ENCODE results near the gene GABRG3.

GABRG3 gene

GRCh38 chr15:27480642-27481041 lies 509.7 kb downstream of the GABRG3 start:
- Histone ChIP-seq H3K4me1 (ENCODE audit: insufficient read depth, insufficient read length) (peaks cover 2% of the 10 kb centered on the region), H3K9me3 (ENCODE audit: insufficient read depth, low read length) (no peaks in the 10 kb centered on the region), H3K36me3 (ENCODE audit: insufficient read depth, insufficient read length, low read length) (no peaks in the 10 kb centered on the region), H3K27me3 (ENCODE audit: insufficient read depth, insufficient read length) (no peaks in the 10 kb centered on the region), H3K4me3 (ENCODE audit: insufficient read length, low read depth) (no peak overlapping the region), H3K9ac (ENCODE audit: insufficient read length, low read depth) (no peak overlapping the region)
- TF ChIP-seq SUZ12 (IDR thresholded peaks at IDR 0.05; ENCODE audit: extremely low read depth, insufficient read depth, insufficient read length) (no peak), ZNF274 (IDR thresholded peaks at IDR 0.05; ENCODE audit: low read depth, low read length) (no peak), YY1 (IDR thresholded peaks at IDR 0.05; ENCODE audit: insufficient read depth, insufficient read length) (no peak)
- DNase-seq (ENCODE audit: low read depth, low spot score): no peak

DNA sequence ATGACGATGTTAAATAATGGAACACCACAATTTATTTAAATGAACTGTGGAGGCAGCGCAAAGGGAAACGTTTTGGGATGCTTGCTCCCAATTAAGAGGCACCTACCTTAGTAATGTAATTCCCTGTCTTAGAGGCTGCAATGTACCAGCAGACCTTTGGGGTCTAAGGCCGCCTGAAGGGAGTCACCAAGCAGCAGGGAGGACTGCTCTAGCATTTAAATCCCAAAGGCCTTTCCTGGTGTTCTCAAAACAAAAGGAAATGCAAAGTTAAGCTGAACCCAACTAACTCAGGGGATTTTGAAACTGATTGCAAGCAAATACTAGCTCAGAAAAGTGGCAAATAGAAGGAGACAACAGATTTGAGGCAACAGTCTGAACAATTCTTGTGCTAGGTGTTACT lies 510.8 kb downstream of the GABRG3 start:
- peak; percentile 70 for DNase-seq (ENCODE audit: low read depth, low spot score)
- no peak overlapping the region for H3K4me3 ChIP-seq (ENCODE audit: insufficient read length, low read depth)
- no peaks in the 10 kb centered on the region for H3K36me3 ChIP-seq (ENCODE audit: insufficient read depth, insufficient read length, low read length)
- no peaks in the 10 kb centered on the region for H3K9me3 ChIP-seq (ENCODE audit: insufficient read depth, low read length)
- TF ChIP-seq ZNF274 (IDR thresholded peaks at IDR 0.05; ENCODE audit: low read depth, low read length): no peak
- TF ChIP-seq YY1 (IDR thresholded peaks at IDR 0.05; ENCODE audit: insufficient read depth, insufficient read length): no peak
- TF ChIP-seq SUZ12 (IDR thresholded peaks at IDR 0.05; ENCODE audit: extremely low read depth, insufficient read depth, insufficient read length): no peak
- peaks cover 2% of the 10 kb centered on the region for H3K4me1 ChIP-seq (ENCODE audit: insufficient read depth, insufficient read length)
- no peak overlapping the region for H3K9ac ChIP-seq (ENCODE audit: insufficient read length, low read depth)
- no peaks in the 10 kb centered on the region for H3K27me3 ChIP-seq (ENCODE audit: insufficient read depth, insufficient read length)

- Histone ChIP-seq H3K9ac (ENCODE audit: insufficient read length, low read depth) (no peak overlapping the region), H3K27me3 (ENCODE audit: insufficient read depth, insufficient read length) (no peaks in the 10 kb centered on the region), H3K9me3 (ENCODE audit: insufficient read depth, low read length) (no peaks in the 10 kb centered on the region), H3K4me1 (ENCODE audit: insufficient read depth, insufficient read length) (peaks cover 2% of the 10 kb centered on the region), H3K36me3 (ENCODE audit: insufficient read depth, insufficient read length, low read length) (no peaks in the 10 kb centered on the region), H3K4me3 (ENCODE audit: insufficient read length, low read depth) (no peak overlapping the region)
- TF ChIP-seq YY1 (IDR thresholded peaks at IDR 0.05; ENCODE audit: insufficient read depth, insufficient read length): no peak
- TF ChIP-seq ZNF274 (IDR thresholded peaks at IDR 0.05; ENCODE audit: low read depth, low read length): no peak
- no peak for TF ChIP-seq SUZ12 (IDR thresholded peaks at IDR 0.05; ENCODE audit: extremely low read depth, insufficient read depth, insufficient read length)
- no peak for DNase-seq (ENCODE audit: low read depth, low spot score)
Measured at GRCh38 chr15:27482287-27482686, 511.3 kb downstream of the GABRG3 start.

DNA sequence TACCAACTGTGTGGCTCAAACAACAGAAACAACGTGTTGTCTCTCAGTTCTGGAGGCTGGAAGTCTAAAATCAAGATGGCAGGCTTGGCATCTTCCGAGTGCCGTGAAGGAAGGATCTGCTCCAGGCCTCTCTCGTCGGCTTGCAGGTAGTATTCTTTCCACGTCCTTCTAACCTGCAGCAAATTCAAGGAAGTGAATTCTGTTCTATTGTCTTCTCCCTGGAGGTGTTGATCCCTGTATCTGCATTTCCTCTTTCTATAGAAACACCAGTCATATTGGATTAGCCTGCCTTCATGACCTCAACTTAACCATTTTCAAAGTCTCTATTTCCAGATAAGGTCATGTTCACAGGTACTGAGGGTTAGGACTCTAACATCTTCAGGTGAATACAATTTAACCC lies 512.1 kb downstream of the GABRG3 start:
- Histone ChIP-seq H3K36me3 (ENCODE audit: insufficient read depth, insufficient read length, low read length) (no peaks in the 10 kb centered on the region), H3K27me3 (ENCODE audit: insufficient read depth, insufficient read length) (no peaks in the 10 kb centered on the region), H3K4me3 (ENCODE audit: insufficient read length, low read depth) (no peak overlapping the region), H3K9me3 (ENCODE audit: insufficient read depth, low read length) (no peaks in the 10 kb centered on the region), H3K4me1 (ENCODE audit: insufficient read depth, insufficient read length) (peaks cover 2% of the 10 kb centered on the region), H3K9ac (ENCODE audit: insufficient read length, low read depth) (no peak overlapping the region)
- no peak for DNase-seq (ENCODE audit: low read depth, low spot score)
- TF ChIP-seq ZNF274 (IDR thresholded peaks at IDR 0.05; ENCODE audit: low read depth, low read length): no peak
- no peak for TF ChIP-seq YY1 (IDR thresholded peaks at IDR 0.05; ENCODE audit: insufficient read depth, insufficient read length)
- no peak for TF ChIP-seq SUZ12 (IDR thresholded peaks at IDR 0.05; ENCODE audit: extremely low read depth, insufficient read depth, insufficient read length)

DNA sequence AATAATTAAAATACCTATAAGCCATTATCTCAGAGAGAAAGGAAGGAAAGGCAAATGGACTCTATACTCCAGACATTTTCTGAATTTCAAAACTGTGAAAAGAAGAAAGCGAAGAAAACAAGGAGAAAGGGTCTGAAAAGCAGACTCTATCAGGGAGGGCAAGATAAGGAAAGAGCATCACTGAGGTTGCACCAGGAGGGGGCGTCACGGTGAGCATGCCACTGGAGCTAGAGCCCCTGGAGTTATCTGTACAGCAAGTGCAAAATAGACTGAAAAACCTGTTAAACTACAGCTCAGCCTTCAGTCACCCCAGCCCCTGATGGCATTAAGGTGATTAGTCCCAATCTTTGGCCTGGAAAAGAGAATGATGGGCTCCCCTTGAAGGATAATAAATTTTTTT lies 514.3 kb downstream of the GABRG3 start:
- no peak overlapping the region for H3K4me3 ChIP-seq (ENCODE audit: insufficient read length, low read depth)

DNA sequence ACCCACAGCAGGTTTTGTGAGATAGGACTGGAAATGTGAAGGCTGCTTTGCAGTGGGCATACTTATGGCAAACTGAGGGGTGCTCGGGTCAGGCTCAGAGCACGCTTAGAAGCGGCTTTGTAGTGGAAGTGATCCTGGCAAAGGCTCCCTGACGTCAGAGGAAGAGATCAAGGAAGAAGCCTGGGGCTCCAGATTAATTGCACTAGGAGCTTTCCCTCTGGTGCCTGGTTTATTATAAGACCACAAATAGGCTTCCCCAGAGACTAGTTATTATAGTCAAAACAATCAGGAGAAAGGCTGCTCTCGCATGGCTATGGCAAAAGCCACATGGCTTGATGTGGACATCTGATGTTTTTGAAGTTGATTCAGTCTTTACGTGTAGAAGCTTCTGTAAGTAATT lies 515.1 kb downstream of the GABRG3 start:
- no peaks in the 10 kb centered on the region for H3K9me3 ChIP-seq (ENCODE audit: insufficient read depth, low read length)
- DNase-seq (ENCODE audit: low read depth, low spot score): no peak
- no peak overlapping the region for H3K9ac ChIP-seq (ENCODE audit: insufficient read length, low read depth)
- H3K4me3 ChIP-seq (ENCODE audit: insufficient read length, low read depth): no peak overlapping the region
- H3K27me3 ChIP-seq (ENCODE audit: insufficient read depth, insufficient read length): no peaks in the 10 kb centered on the region
- no peaks in the 10 kb centered on the region for H3K36me3 ChIP-seq (ENCODE audit: insufficient read depth, insufficient read length, low read length)
- H3K4me1 ChIP-seq (ENCODE audit: insufficient read depth, insufficient read length): peaks cover 2% of the 10 kb centered on the region
- TF ChIP-seq SUZ12 (IDR thresholded peaks at IDR 0.05; ENCODE audit: extremely low read depth, insufficient read depth, insufficient read length) (no peak), YY1 (IDR thresholded peaks at IDR 0.05; ENCODE audit: insufficient read depth, insufficient read length) (no peak), ZNF274 (IDR thresholded peaks at IDR 0.05; ENCODE audit: low read depth, low read length) (no peak)

More for the DNA sequence above, 514.3 kb downstream of the GABRG3 start:
- H3K9me3 ChIP-seq (ENCODE audit: insufficient read depth, low read length): no peaks in the 10 kb centered on the region
- no peak for DNase-seq (ENCODE audit: low read depth, low spot score)
- H3K36me3 ChIP-seq (ENCODE audit: insufficient read depth, insufficient read length, low read length): no peaks in the 10 kb centered on the region
- no peak for TF ChIP-seq YY1 (IDR thresholded peaks at IDR 0.05; ENCODE audit: insufficient read depth, insufficient read length)
- TF ChIP-seq ZNF274 (IDR thresholded peaks at IDR 0.05; ENCODE audit: low read depth, low read length): no peak
- no peak for TF ChIP-seq SUZ12 (IDR thresholded peaks at IDR 0.05; ENCODE audit: extremely low read depth, insufficient read depth, insufficient read length)
- no peak overlapping the region for H3K9ac ChIP-seq (ENCODE audit: insufficient read length, low read depth)
- no peaks in the 10 kb centered on the region for H3K27me3 ChIP-seq (ENCODE audit: insufficient read depth, insufficient read length)
- H3K4me1 ChIP-seq (ENCODE audit: insufficient read depth, insufficient read length): peaks cover 2% of the 10 kb centered on the region

- Histone ChIP-seq H3K9ac (ENCODE audit: insufficient read length, low read depth) (no peak overlapping the region), H3K27me3 (ENCODE audit: insufficient read depth, insufficient read length) (no peaks in the 10 kb centered on the region), H3K4me1 (ENCODE audit: insufficient read depth, insufficient read length) (peaks cover 2% of the 10 kb centered on the region), H3K4me3 (ENCODE audit: insufficient read length, low read depth) (no peak overlapping the region), H3K9me3 (ENCODE audit: insufficient read depth, low read length) (no peaks in the 10 kb centered on the region), H3K36me3 (ENCODE audit: insufficient read depth, insufficient read length, low read length) (no peaks in the 10 kb centered on the region)
- no peak for TF ChIP-seq SUZ12 (IDR thresholded peaks at IDR 0.05; ENCODE audit: extremely low read depth, insufficient read depth, insufficient read length)
- TF ChIP-seq YY1 (IDR thresholded peaks at IDR 0.05; ENCODE audit: insufficient read depth, insufficient read length): no peak
- TF ChIP-seq ZNF274 (IDR thresholded peaks at IDR 0.05; ENCODE audit: low read depth, low read length): no peak
- no peak for DNase-seq (ENCODE audit: low read depth, low spot score)
Measured at GRCh38 chr15:27486683-27487647, 516.0 kb downstream of the GABRG3 start.
